Measurements from ENCODE around the gene NRP1. TPM values are rescaled to one million over a fixed set of nuclear protein-coding genes. Genes with fewer than 3 reads are reported as not detected.
A peak's percentile ranks its signal among the peaks of the same experiment; 100 is the strongest.

NRP1 gene
- total and polyA plus RNA-seq, 2 donors (not counting 3 experiments of a cell fraction or from before 2014, with no cell fraction given): 122 to 306 TPM

DNA sequence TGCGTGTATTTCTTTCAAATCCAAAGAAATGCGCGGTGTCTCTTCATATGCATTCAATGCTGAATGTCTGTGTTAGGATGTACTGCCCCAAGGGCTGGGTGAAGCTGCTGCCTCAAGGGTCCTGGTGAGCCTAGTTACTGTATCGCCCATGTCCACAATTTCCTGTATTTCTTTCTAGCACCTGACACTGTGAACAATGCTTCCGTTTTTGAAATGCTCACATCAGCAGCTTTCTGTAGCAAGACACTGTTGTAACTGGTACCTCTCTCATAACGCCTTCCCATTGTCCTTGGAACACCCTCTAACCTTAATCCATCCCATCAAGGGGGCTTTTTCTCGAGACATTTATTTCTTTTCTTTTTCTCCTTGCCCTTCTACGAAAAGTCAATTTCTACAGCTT lies 25.1 kb downstream of the NRP1 start:
- FAIRE-seq (no peak), DNase-seq (ENCODE audit: low read depth, low spot score) (peak; percentile 40)
- Histone ChIP-seq H3K27ac (ENCODE audit: insufficient read depth, low read depth, low read length) (no peak overlapping the region), H2AFZ (ENCODE audit: low read depth, low read length) (no peak overlapping the region), H3K27me3 (ENCODE audit: control insufficient read depth in 2 of 2, insufficient read depth in 2 of 2, low read length in 2 of 2) (no peaks in the 10 kb centered on the region), H3K9ac (replicated peaks; ENCODE audit: extremely low read depth, insufficient read depth, low read length) (no peak overlapping the region), H3K4me3 (replicated peaks in 1 of 3; ENCODE audit: insufficient read depth in 1 of 3, low read depth in 1 of 3, low read length in 3 of 3) (no peak overlapping the region), H4K20me1 (replicated peaks; ENCODE audit: control insufficient read depth, extremely low read depth, insufficient read depth, low read length) (no peaks in the 10 kb centered on the region), H3K4me1 (ENCODE audit: control insufficient read depth, extremely low read depth, insufficient read depth, low read length) (peaks cover 31% of the 10 kb centered on the region), H3K9me3 (replicated peaks; ENCODE audit: control insufficient read depth, insufficient read depth, low read length) (no peaks in the 10 kb centered on the region), H3K79me2 (ENCODE audit: control insufficient read depth, insufficient read depth, low read length) (peaks cover 92% of the 10 kb centered on the region), H3K4me2 (ENCODE audit: insufficient read depth, low read length) (no peak overlapping the region), H3K9me1 (replicated peaks; ENCODE audit: control insufficient read depth, extremely low read depth, insufficient read depth, low read length) (no peaks in the 10 kb centered on the region), H3K36me3 (ENCODE audit: control insufficient read depth in 2 of 2, extremely low read depth in 1 of 2, insufficient read depth in 2 of 2, low read length in 2 of 2) (peaks cover 5 to 8% of the 10 kb centered on the region in 2 experiments)
- BruUV-seq (replicated peaks): no TSS peak
- no peak for TF ChIP-seq CTCF (IDR thresholded peaks at IDR 0.05; ENCODE audit: extremely low read depth in 1 of 2, insufficient read depth in 1 of 2, low read depth in 1 of 2, low read length in 2 of 2)
- no peak for TF ChIP-seq POLR2A (IDR thresholded peaks at IDR 0.05; ENCODE audit: low read depth, low read length)
- TF ChIP-seq POLR2AphosphoS5 (IDR thresholded peaks at IDR 0.05; ENCODE audit: insufficient read depth, low read depth, low read length): peak; percentile 29
- TF ChIP-seq GATA2 (IDR thresholded peaks at IDR 0.05; ENCODE audit: insufficient read depth, insufficient read length, low read depth, low read length): no peak
- TF ChIP-seq, protein P1, sequence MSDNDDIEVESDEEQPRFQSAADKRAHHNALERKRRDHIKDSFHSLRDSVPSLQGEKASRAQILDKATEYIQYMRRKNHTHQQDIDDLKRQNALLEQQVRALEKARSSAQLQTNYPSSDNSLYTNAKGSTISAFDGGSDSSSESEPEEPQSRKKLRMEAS (IDR thresholded peaks at IDR 0.05; ENCODE audit: insufficient read depth, insufficient read length): no peak
- TF ChIP-seq JUN (IDR thresholded peaks at IDR 0.05; ENCODE audit: borderline replicate concordance, insufficient read depth, insufficient read length, low read depth): no peak
- TF ChIP-seq EZH2 (IDR thresholded peaks at IDR 0.05; ENCODE audit: borderline replicate concordance, low read depth, low read length, severe bottlenecking): no peak
- no peak for TF ChIP-seq FOS (IDR thresholded peaks at IDR 0.05; ENCODE audit: borderline replicate concordance, insufficient read depth, low read length)
- no peak for TF ChIP-seq MYC (IDR thresholded peaks at IDR 0.05; ENCODE audit: low read depth, low read length)
- ChIA-PET POLR2A (no interaction called here), CTCF (interaction anchor here (1.0 kb wide), 2 partner anchors 60 to 116 kb away, joined by 3 read pairs; no protein-coding TSS in a partner anchor)
- intact Hi-C loops (cut with micrococcal nuclease): no loop called here
- dilution Hi-C loops (cut with MboI; ENCODE audit: extremely low pct_ligation_motif_present, low sequenced_read_pairs): no loop called here

All from endothelial cell of umbilical vein (primary cell).